Body of pancreas (tissue), 4 donors: ENCODE results near the gene TP53BP2.
"Not testable (repeated sequence)": the region's sequence is repeated elsewhere in the genome, so short reads cannot be mapped to it uniquely, and the experiment has no call there.

Experiments
- POLR2A ChIP-seq, 3 donors: fragments of 450-650 bp; IDR thresholded peaks; one replicate each; pipeline ENCODE4 v1.6.1; 2016; ENCODE audit warnings: antibody characterized with exemption in 3 of 3, mild to moderate bottlenecking in 2 of 3
- TF ChIP-seq, protein P1 (sequence below), 7 experiments: fragments of 450-650 bp in 4 of 7; fragments of 200-600 bp in 3 of 7; sonication (generic) in 3 of 7; IDR thresholded peaks; one replicate each; pipeline ENCODE4 v1.5.1; 2016 to 2019; ENCODE audit warnings: antibody characterized with exemption in 7 of 7

- TF ChIP-seq, protein P1, sequence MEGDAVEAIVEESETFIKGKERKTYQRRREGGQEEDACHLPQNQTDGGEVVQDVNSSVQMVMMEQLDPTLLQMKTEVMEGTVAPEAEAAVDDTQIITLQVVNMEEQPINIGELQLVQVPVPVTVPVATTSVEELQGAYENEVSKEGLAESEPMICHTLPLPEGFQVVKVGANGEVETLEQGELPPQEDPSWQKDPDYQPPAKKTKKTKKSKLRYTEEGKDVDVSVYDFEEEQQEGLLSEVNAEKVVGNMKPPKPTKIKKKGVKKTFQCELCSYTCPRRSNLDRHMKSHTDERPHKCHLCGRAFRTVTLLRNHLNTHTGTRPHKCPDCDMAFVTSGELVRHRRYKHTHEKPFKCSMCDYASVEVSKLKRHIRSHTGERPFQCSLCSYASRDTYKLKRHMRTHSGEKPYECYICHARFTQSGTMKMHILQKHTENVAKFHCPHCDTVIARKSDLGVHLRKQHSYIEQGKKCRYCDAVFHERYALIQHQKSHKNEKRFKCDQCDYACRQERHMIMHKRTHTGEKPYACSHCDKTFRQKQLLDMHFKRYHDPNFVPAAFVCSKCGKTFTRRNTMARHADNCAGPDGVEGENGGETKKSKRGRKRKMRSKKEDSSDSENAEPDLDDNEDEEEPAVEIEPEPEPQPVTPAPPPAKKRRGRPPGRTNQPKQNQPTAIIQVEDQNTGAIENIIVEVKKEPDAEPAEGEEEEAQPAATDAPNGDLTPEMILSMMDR (IDR thresholded peaks at IDR 0.05), result not testable (repeated sequence)
- TF ChIP-seq POLR2A (IDR thresholded peaks at IDR 0.05), result not testable (repeated sequence)
These were observed 3.6 kb downstream of the TP53BP2 start for GRCh38 chr1:223841977-223842623.
